Hepatocyte (in vitro differentiated cells): ENCODE results near the gene EXOC3. TPM values are rescaled to one million over a fixed set of nuclear protein-coding genes. Genes with fewer than 3 reads are reported as not detected.

ENCODE experiments used
- DNase-seq: peaks from one replicate; pipeline ENCODE4 v3.0.0-alpha.2; 2016; ENCODE audit warnings: low spot score
- H2AFZ ChIP-seq: fragments of 200-600 bp; sonication (generic); 2 replicates; pipeline ENCODE4 v1.6.0; 2016; ENCODE audit warnings: antibody characterized with exemption, mild to moderate bottlenecking
- H3K27ac ChIP-seq: fragments of 200-600 bp; sonication (generic); 2 replicates; pipeline ENCODE4 v1.5.1; 2016; ENCODE audit warnings: mild to moderate bottlenecking
- H3K27me3 ChIP-seq: fragments of 200-600 bp; sonication (generic); 2 replicates; pipeline ENCODE4 v1.6.1; 2016
- H3K36me3 ChIP-seq: fragments of 200-600 bp; sonication (generic); replicated peaks from 2 replicates; pipeline ENCODE4 v1.5.1; 2016; ENCODE audit warnings: low read depth; ENCODE audit not compliant: insufficient read depth
- H3K4me1 ChIP-seq: fragments of 200-600 bp; sonication (generic); 2 replicates; pipeline ENCODE4 v1.5.1; 2016; ENCODE audit warnings: mild to moderate bottlenecking, moderate library complexity; ENCODE audit not compliant: insufficient read depth
- H3K4me2 ChIP-seq: fragments of 200-600 bp; sonication (generic); 2 replicates; pipeline ENCODE4 v1.6.0; 2016
- H3K4me3 ChIP-seq: fragments of 200-600 bp; sonication (generic); 2 replicates; pipeline ENCODE4 v1.5.1; 2016; ENCODE audit warnings: mild to moderate bottlenecking
- H3K79me2 ChIP-seq: fragments of 200-600 bp; sonication (generic); 2 replicates; pipeline ENCODE4 v1.6.0; 2017; ENCODE audit warnings: mild to moderate bottlenecking
- H3K9me2 ChIP-seq: fragments of 200-600 bp; sonication (generic); replicated peaks from 2 replicates; pipeline ENCODE4 v1.6.0; 2017; ENCODE audit warnings: mild to moderate bottlenecking; ENCODE audit not compliant: insufficient read depth
- H3K9me3 ChIP-seq: fragments of 200-600 bp; sonication (generic); 2 replicates; pipeline ENCODE4 v1.5.1; 2016; ENCODE audit warnings: low read depth, mild to moderate bottlenecking
- H4K20me1 ChIP-seq: fragments of 200-600 bp; sonication (generic); 2 replicates; pipeline ENCODE4 v1.6.0; 2016; ENCODE audit warnings: mild to moderate bottlenecking; ENCODE audit not compliant: insufficient read depth, poor library complexity, severe bottlenecking
- EZH2 ChIP-seq: fragments of 200-600 bp; sonication (generic); IDR thresholded peaks from 2 replicates; pipeline ENCODE4 v1.6.1; 2016; ENCODE audit warnings: antibody characterized with exemption, mild to moderate bottlenecking, borderline replicate concordance
- EZH2phosphoT487 ChIP-seq: fragments of 200-600 bp; sonication (generic); IDR thresholded peaks from one replicate; pipeline ENCODE4 v1.6.1; 2018; ENCODE audit warnings: antibody characterized with exemption, mild to moderate bottlenecking, low read depth, moderate library complexity; ENCODE audit not compliant: unreplicated experiment, severe bottlenecking
- WGBS: methylation state at CpG from one replicate; pipeline ENCODE4 v1.1.6; 2016; ENCODE audit warnings: low lambda C conversion rate; ENCODE audit errors: missing lambda C conversion rate; 5-methylcytosine and 5-hydroxymethylcytosine counted together
- polyA plus RNA-seq: library from polyadenylated mRNA; unstranded; fragments of >200 nt; fragmentation: Nextera tagmentation; extraction: Ambion mirVana; gene quantifications from 2 replicates; pipeline ENCODE4 v1.2.1, GENCODE V29; 2016
- total RNA-seq: library from RNA; depleted of rRNA; stranded (reverse); fragments of >200 nt; gene quantifications from 2 replicates; pipeline ENCODE4 v1.2.3, GENCODE V29; 2014
- TF ChIP-seq, protein P1 (sequence below): fragments of 200-600 bp; sonication (generic); IDR thresholded peaks from 2 replicates; pipeline ENCODE4 v1.5.1; 2016; ENCODE audit warnings: antibody characterized with exemption, mild to moderate bottlenecking; ENCODE audit not compliant: poor library complexity

Gene EXOC3
- total and polyA plus RNA-seq, 2 experiments from 2014 or later, result 36.1 to 38.3 TPM

DNA sequence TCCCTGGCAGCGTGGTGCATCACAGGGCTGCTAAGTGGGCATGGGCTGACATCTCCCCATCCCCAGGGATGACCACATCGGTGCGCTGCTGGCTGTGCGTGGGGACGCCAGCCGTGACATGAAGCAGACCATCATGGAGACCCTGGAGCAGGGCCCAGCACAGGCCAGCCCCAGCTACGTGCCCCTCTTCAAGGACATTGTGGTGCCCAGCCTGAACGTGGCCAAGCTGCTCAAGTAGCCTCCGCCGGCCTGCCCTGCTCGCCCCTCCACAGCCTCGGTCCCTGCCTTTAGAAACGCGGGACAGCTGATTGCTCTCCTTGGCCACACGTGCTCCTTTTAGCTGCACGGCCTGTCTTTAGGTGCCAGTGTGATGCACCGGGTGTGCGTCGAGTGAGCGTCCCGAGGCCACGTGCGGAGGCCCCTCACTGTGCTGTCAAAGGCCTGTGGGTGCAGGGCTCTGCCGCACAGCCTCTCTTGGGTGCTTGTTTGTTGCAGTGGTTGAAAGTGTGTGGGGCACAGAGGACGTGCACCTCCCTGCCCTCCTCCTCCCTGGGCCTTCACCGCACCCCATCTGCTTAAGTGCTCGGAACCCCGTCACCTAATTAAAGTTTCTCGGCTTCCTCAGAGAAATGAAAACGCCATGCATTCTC is 23.8 kb downstream of the EXOC3 start:
- H2AFZ ChIP-seq, result no peak overlapping the region
- no peaks in the 10 kb centered on the region for H3K27me3 ChIP-seq
- H3K9me3 ChIP-seq, result no peaks in the 10 kb centered on the region
- H3K79me2 ChIP-seq, result peaks cover 8% of the 10 kb centered on the region
- DNase-seq, result no peak
- peaks cover 3% of the 10 kb centered on the region for H3K4me1 ChIP-seq
- 94% methylated on average over 30 of the region's 30 CpGs for WGBS
- no peaks in the 10 kb centered on the region for H4K20me1 ChIP-seq
- peaks cover 4% of the 10 kb centered on the region for H3K36me3 ChIP-seq
- no peak for TF ChIP-seq EZH2phosphoT487
- TF ChIP-seq, protein P1, sequence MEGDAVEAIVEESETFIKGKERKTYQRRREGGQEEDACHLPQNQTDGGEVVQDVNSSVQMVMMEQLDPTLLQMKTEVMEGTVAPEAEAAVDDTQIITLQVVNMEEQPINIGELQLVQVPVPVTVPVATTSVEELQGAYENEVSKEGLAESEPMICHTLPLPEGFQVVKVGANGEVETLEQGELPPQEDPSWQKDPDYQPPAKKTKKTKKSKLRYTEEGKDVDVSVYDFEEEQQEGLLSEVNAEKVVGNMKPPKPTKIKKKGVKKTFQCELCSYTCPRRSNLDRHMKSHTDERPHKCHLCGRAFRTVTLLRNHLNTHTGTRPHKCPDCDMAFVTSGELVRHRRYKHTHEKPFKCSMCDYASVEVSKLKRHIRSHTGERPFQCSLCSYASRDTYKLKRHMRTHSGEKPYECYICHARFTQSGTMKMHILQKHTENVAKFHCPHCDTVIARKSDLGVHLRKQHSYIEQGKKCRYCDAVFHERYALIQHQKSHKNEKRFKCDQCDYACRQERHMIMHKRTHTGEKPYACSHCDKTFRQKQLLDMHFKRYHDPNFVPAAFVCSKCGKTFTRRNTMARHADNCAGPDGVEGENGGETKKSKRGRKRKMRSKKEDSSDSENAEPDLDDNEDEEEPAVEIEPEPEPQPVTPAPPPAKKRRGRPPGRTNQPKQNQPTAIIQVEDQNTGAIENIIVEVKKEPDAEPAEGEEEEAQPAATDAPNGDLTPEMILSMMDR, result no peak
- TF ChIP-seq EZH2, result no peak
- no peaks in the 10 kb centered on the region for H3K9me2 ChIP-seq
- H3K27ac ChIP-seq, result no peak overlapping the region
- H3K4me3 ChIP-seq, result no peak overlapping the region
- H3K4me2 ChIP-seq, result no peak overlapping the region

DNA sequence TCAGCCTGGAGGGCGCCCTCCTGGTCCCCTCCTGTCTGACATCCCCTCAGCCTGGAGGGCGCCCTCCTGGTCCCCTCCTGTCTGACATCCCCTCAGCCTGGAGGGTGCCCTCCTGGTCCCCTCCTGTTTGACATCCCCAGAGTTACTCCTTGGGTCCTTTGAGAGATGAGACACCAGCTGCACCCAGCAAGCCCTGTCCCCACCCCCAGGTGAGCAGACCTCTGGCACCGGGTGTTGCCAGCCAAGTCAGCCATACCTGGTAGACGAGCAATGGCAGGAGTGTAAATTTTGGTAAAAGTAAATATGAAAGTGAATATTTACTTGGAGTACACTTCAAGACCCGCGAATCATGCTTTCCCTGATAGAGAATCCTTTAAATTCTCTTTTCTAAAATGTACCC is 25.4 kb downstream of the EXOC3 start:
- no peaks in the 10 kb centered on the region for H3K36me3 ChIP-seq
- H3K4me2 ChIP-seq, result no peak overlapping the region
- H3K9me2 ChIP-seq, result no peaks in the 10 kb centered on the region
- H3K27me3 ChIP-seq, result no peaks in the 10 kb centered on the region
- TF ChIP-seq EZH2phosphoT487, result no peak
- TF ChIP-seq, protein P1, result no peak
- TF ChIP-seq EZH2, result no peak
- H3K9me3 ChIP-seq, result no peaks in the 10 kb centered on the region
- H4K20me1 ChIP-seq, result no peaks in the 10 kb centered on the region
- no peak overlapping the region for H3K4me3 ChIP-seq
- H3K4me1 ChIP-seq, result peaks cover 10% of the 10 kb centered on the region
- peaks cover 18% of the 10 kb centered on the region for H3K79me2 ChIP-seq
- no peak overlapping the region for H3K27ac ChIP-seq
- no peak overlapping the region for H2AFZ ChIP-seq
- 90% methylated on average over 5 of the region's 6 CpGs for WGBS
- no peak for DNase-seq

DNA sequence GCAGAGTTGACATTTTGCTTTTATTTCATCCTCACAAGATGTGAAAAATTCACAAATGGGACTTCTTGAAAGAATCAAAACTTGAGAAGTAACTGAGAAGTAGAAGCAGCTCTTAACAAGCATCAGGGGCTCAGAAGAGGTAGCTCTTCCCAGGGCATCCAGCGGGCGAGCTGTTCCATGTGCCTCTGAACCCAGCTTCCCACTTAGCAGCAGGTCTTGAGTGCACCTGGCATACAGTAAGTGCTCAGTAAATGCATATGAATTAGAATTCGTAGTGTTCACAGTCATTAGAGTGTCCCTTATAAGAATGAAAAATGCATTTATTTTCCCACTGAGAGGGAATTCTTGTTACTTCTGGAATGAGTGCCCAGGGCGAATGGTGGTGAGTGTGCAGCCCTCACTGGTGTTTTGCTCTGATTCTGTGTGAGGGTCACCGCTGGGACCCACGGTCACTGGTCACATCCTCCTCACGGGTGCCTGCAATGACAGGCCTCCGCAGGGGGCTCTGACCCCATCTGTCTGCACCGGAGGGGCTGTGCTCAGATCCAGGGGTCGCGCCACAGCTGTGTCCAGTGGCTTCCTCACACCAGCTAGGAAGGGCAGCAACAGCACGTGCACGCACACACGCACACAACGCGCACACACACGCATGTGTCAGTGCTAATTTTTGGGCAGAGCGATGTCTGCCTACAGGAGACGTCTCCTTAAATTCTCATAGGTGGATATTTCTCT is 26.9 kb downstream of the EXOC3 start:
- Histone ChIP-seq H3K4me3 (no peak overlapping the region), H3K79me2 (peaks cover 18% of the 10 kb centered on the region), H2AFZ (no peak overlapping the region), H4K20me1 (peaks cover 2% of the 10 kb centered on the region), H3K27me3 (no peaks in the 10 kb centered on the region), H3K9me3 (no peaks in the 10 kb centered on the region), H3K4me2 (no peak overlapping the region), H3K4me1 (peaks cover 12% of the 10 kb centered on the region), H3K36me3 (no peaks in the 10 kb centered on the region), H3K27ac (no peak overlapping the region), H3K9me2 (no peaks in the 10 kb centered on the region)
- 91% methylated on average over 19 of the region's 19 CpGs for whole genome bisulfite sequencing
- DNase-seq, result no peak
- no peak for TF ChIP-seq EZH2phosphoT487
- TF ChIP-seq, protein P1, result no peak
- no peak for TF ChIP-seq EZH2
